ENCODE data around the gene MORC2. TPM values are rescaled to one million over a fixed set of nuclear protein-coding genes. Genes with fewer than 3 reads are reported as not detected.

MORC2 gene
- total and polyA plus RNA-seq, 4 donors: 15.2 to 35.1 (median 28.1) TPM

- Histone ChIP-seq H3K9me3 (ENCODE audit: control insufficient read depth, insufficient read depth, low read length) (no peaks in the 10 kb centered on the region), H3K27me3 (ENCODE audit: control insufficient read depth, insufficient read depth, low read length) (no peaks in the 10 kb centered on the region), H3K36me3 (ENCODE audit: control insufficient read depth, insufficient read depth, low read length) (peaks cover 3% of the 10 kb centered on the region), H3K27ac (ENCODE audit: low read depth, low read length) (no peak overlapping the region), H3K4me3 (ENCODE audit: low read depth, low read length) (no peak overlapping the region), H3K4me1 (ENCODE audit: control insufficient read depth, insufficient read depth, low read length) (no peaks in the 10 kb centered on the region)
- DNase-seq (ENCODE audit: low read depth in 4 of 6, low spot score in 6 of 6): no peak
- WGBS (ENCODE audit: insufficient coverage): 95% methylated on average over 3 of the region's 4 CpGs
Observed at GRCh38 chr22:30955153-30955552, 13.4 kb downstream of the MORC2 start.

GRCh38 chr22:30953206-30953605, 15.4 kb downstream of the MORC2 start:
- H3K36me3 ChIP-seq (ENCODE audit: control insufficient read depth, insufficient read depth, low read length): peaks cover 12% of the 10 kb centered on the region
- H3K27ac ChIP-seq (ENCODE audit: low read depth, low read length): no peak overlapping the region
- H3K9me3 ChIP-seq (ENCODE audit: control insufficient read depth, insufficient read depth, low read length): no peaks in the 10 kb centered on the region
- no peaks in the 10 kb centered on the region for H3K27me3 ChIP-seq (ENCODE audit: control insufficient read depth, insufficient read depth, low read length)
- WGBS (ENCODE audit: insufficient coverage): 60% methylated on average over 2 of the region's 2 CpGs
- H3K4me1 ChIP-seq (ENCODE audit: control insufficient read depth, insufficient read depth, low read length): no peaks in the 10 kb centered on the region
- H3K4me3 ChIP-seq (ENCODE audit: low read depth, low read length): no peak overlapping the region
- no peak for DNase-seq (ENCODE audit: low read depth in 4 of 6, low spot score in 6 of 6)

GRCh38 chr22:30949934-30950660, 18.5 kb downstream of the MORC2 start:
- WGBS (ENCODE audit: insufficient coverage): 79% methylated on average over 4 of the region's 7 CpGs
- H3K27me3 ChIP-seq (ENCODE audit: control insufficient read depth, insufficient read depth, low read length): no peaks in the 10 kb centered on the region
- DNase-seq (ENCODE audit: low read depth in 4 of 6, low spot score in 6 of 6): no peak
- no peak overlapping the region for H3K27ac ChIP-seq (ENCODE audit: low read depth, low read length)
- H3K4me1 ChIP-seq (ENCODE audit: control insufficient read depth, insufficient read depth, low read length): peaks cover 18% of the 10 kb centered on the region
- no peaks in the 10 kb centered on the region for H3K9me3 ChIP-seq (ENCODE audit: control insufficient read depth, insufficient read depth, low read length)
- H3K36me3 ChIP-seq (ENCODE audit: control insufficient read depth, insufficient read depth, low read length): peaks cover 18% of the 10 kb centered on the region
- H3K4me3 ChIP-seq (ENCODE audit: low read depth, low read length): no peak overlapping the region

- Histone ChIP-seq H3K27ac (ENCODE audit: low read depth, low read length) (no peak overlapping the region), H3K36me3 (ENCODE audit: control insufficient read depth, insufficient read depth, low read length) (peaks cover 28% of the 10 kb centered on the region), H3K4me3 (ENCODE audit: low read depth, low read length) (no peak overlapping the region), H3K27me3 (ENCODE audit: control insufficient read depth, insufficient read depth, low read length) (no peaks in the 10 kb centered on the region), H3K9me3 (ENCODE audit: control insufficient read depth, insufficient read depth, low read length) (no peaks in the 10 kb centered on the region), H3K4me1 (ENCODE audit: control insufficient read depth, insufficient read depth, low read length) (peaks cover 21% of the 10 kb centered on the region)
- no peak for DNase-seq (ENCODE audit: low read depth in 4 of 6, low spot score in 6 of 6)
- WGBS (ENCODE audit: insufficient coverage): 76% methylated on average over 2 of the region's 3 CpGs
Observed at GRCh38 chr22:30948930-30949342, 19.6 kb downstream of the MORC2 start.

- H3K36me3 ChIP-seq (ENCODE audit: control insufficient read depth, insufficient read depth, low read length): peaks cover 33% of the 10 kb centered on the region
- WGBS (ENCODE audit: insufficient coverage): 6% methylated on average over 2 of the region's 2 CpGs
- H3K4me1 ChIP-seq (ENCODE audit: control insufficient read depth, insufficient read depth, low read length): peaks cover 21% of the 10 kb centered on the region
- peak overlapping the region; percentile 60 for H3K27ac ChIP-seq (ENCODE audit: low read depth, low read length)
- DNase-seq (ENCODE audit: low read depth in 4 of 6, low spot score in 6 of 6): peak in 5 of 6 donors; percentile 41 to 91 (median 48)
- H3K4me3 ChIP-seq (ENCODE audit: low read depth, low read length): no peak overlapping the region
- H3K27me3 ChIP-seq (ENCODE audit: control insufficient read depth, insufficient read depth, low read length): no peaks in the 10 kb centered on the region
- no peaks in the 10 kb centered on the region for H3K9me3 ChIP-seq (ENCODE audit: control insufficient read depth, insufficient read depth, low read length)
Observed at GRCh38 chr22:30947816-30948454, 20.6 kb downstream of the MORC2 start.

- peak overlapping the region; percentile 60 for H3K27ac ChIP-seq (ENCODE audit: low read depth, low read length)
- WGBS (ENCODE audit: insufficient coverage): 15% methylated on average over 4 of the region's 5 CpGs
Observed at GRCh38 chr22:30947173-30947815, 21.3 kb downstream of the MORC2 start.

GRCh38 chr22:30946354-30946753, 22.2 kb downstream of the MORC2 start:
- H3K36me3 ChIP-seq (ENCODE audit: control insufficient read depth, insufficient read depth, low read length): peaks cover 48% of the 10 kb centered on the region
- no peak for DNase-seq (ENCODE audit: low read depth in 4 of 6, low spot score in 6 of 6)
- WGBS (ENCODE audit: insufficient coverage): 49% methylated on average over 4 of the region's 7 CpGs

More at GRCh38 chr22:30947173-30947815, 21.3 kb downstream of the MORC2 start:
- peaks cover 39% of the 10 kb centered on the region for H3K36me3 ChIP-seq (ENCODE audit: control insufficient read depth, insufficient read depth, low read length)
- peak in 5 of 6 donors; percentile 68 to 97 (median 84) for DNase-seq (ENCODE audit: low read depth in 4 of 6, low spot score in 6 of 6)
- H3K4me1 ChIP-seq (ENCODE audit: control insufficient read depth, insufficient read depth, low read length): peaks cover 21% of the 10 kb centered on the region
- H3K9me3 ChIP-seq (ENCODE audit: control insufficient read depth, insufficient read depth, low read length): no peaks in the 10 kb centered on the region
- H3K27me3 ChIP-seq (ENCODE audit: control insufficient read depth, insufficient read depth, low read length): no peaks in the 10 kb centered on the region
- no peak overlapping the region for H3K4me3 ChIP-seq (ENCODE audit: low read depth, low read length)

GRCh38 chr22:30945653-30946052, 22.9 kb downstream of the MORC2 start:
- Histone ChIP-seq H3K36me3 (ENCODE audit: control insufficient read depth, insufficient read depth, low read length) (peaks cover 55% of the 10 kb centered on the region), H3K4me3 (ENCODE audit: low read depth, low read length) (no peak overlapping the region), H3K9me3 (ENCODE audit: control insufficient read depth, insufficient read depth, low read length) (no peaks in the 10 kb centered on the region), H3K4me1 (ENCODE audit: control insufficient read depth, insufficient read depth, low read length) (peaks cover 21% of the 10 kb centered on the region), H3K27me3 (ENCODE audit: control insufficient read depth, insufficient read depth, low read length) (no peaks in the 10 kb centered on the region), H3K27ac (ENCODE audit: low read depth, low read length) (no peak overlapping the region)
- 100% methylated on average over 1 of the region's 2 CpGs for WGBS (ENCODE audit: insufficient coverage)
- DNase-seq (ENCODE audit: low read depth in 4 of 6, low spot score in 6 of 6): no peak

More at GRCh38 chr22:30946354-30946753, 22.2 kb downstream of the MORC2 start:
- no peaks in the 10 kb centered on the region for H3K9me3 ChIP-seq (ENCODE audit: control insufficient read depth, insufficient read depth, low read length)
- no peak overlapping the region for H3K4me3 ChIP-seq (ENCODE audit: low read depth, low read length)
- no peaks in the 10 kb centered on the region for H3K27me3 ChIP-seq (ENCODE audit: control insufficient read depth, insufficient read depth, low read length)
- H3K4me1 ChIP-seq (ENCODE audit: control insufficient read depth, insufficient read depth, low read length): peaks cover 21% of the 10 kb centered on the region
- no peak overlapping the region for H3K27ac ChIP-seq (ENCODE audit: low read depth, low read length)

GRCh38 chr22:30944986-30945385, 23.6 kb downstream of the MORC2 start:
- 98% methylated on average over 4 of the region's 4 CpGs for WGBS (ENCODE audit: insufficient coverage)
- Histone ChIP-seq H3K27me3 (ENCODE audit: control insufficient read depth, insufficient read depth, low read length) (no peaks in the 10 kb centered on the region), H3K4me3 (ENCODE audit: low read depth, low read length) (no peak overlapping the region), H3K4me1 (ENCODE audit: control insufficient read depth, insufficient read depth, low read length) (peaks cover 21% of the 10 kb centered on the region), H3K9me3 (ENCODE audit: control insufficient read depth, insufficient read depth, low read length) (no peaks in the 10 kb centered on the region), H3K36me3 (ENCODE audit: control insufficient read depth, insufficient read depth, low read length) (peaks cover 61% of the 10 kb centered on the region), H3K27ac (ENCODE audit: low read depth, low read length) (no peak overlapping the region)
- DNase-seq (ENCODE audit: low read depth in 4 of 6, low spot score in 6 of 6): no peak
